Measurements from ENCODE around the gene REN.

- TF ChIP-seq, protein P1, sequence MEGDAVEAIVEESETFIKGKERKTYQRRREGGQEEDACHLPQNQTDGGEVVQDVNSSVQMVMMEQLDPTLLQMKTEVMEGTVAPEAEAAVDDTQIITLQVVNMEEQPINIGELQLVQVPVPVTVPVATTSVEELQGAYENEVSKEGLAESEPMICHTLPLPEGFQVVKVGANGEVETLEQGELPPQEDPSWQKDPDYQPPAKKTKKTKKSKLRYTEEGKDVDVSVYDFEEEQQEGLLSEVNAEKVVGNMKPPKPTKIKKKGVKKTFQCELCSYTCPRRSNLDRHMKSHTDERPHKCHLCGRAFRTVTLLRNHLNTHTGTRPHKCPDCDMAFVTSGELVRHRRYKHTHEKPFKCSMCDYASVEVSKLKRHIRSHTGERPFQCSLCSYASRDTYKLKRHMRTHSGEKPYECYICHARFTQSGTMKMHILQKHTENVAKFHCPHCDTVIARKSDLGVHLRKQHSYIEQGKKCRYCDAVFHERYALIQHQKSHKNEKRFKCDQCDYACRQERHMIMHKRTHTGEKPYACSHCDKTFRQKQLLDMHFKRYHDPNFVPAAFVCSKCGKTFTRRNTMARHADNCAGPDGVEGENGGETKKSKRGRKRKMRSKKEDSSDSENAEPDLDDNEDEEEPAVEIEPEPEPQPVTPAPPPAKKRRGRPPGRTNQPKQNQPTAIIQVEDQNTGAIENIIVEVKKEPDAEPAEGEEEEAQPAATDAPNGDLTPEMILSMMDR (IDR thresholded peaks at IDR 0.05), result peak in 1 of 6 experiments; percentile 4
- no peak for TF ChIP-seq POLR2A (IDR thresholded peaks at IDR 0.05)
These were observed 32.5 kb upstream of the REN start for GRCh38 chr1:204198348-204199340.
